GM19455 (cell line): ENCODE measurements around the gene SF3B5.
"Not testable (repeated sequence)": the region's sequence is repeated elsewhere in the genome, so short reads cannot be mapped to it uniquely, and the experiment has no call there.

Source experiments
- ATAC-seq: cut with Tn5 transposase; IDR thresholded peaks from one replicate; pipeline ENCODE4 v1.9.1; 2021; ENCODE audit not compliant: unreplicated experiment

The SF3B5 gene

DNA sequence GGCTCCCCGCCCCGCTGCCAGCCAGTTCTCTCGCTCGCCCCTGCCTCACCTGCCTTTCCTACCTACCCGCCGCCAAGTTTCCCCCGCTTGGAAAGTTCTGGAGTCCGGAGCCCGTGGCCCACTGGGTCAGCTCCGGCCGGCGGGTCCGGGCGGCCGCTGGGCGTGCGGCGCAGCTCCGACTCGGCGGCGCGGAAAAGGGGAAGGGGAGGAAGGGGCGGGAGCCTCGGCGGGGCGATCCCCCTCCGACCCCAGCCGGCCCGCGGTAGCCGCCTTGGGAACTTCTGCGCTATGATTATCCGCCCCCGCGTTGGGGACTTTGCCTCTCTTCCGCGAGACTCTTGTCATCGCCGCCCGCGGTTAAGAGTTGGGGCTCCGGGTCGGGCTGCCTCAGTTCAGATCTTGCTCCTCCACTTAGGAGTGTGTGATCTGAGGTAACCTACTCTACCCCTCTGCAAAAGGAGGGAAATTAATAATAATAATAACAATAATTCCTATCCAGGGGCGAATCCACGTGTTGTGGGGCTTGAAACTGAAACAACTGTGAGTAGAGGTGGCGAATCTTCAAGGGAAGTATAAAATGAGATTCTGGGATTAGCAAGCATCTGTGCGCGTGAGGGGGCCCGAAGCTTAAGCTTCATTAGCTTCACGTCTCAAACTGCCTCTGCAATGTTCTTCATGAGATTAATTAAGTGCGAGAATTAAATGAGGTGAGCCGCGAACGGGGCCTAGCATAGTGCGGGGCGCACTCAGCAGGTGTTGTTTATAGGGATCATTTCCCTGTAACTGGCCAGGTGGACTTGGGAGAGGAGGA lies 30.8 kb downstream of the SF3B5 start:
- ATAC-seq, result peak; percentile 25

DNA sequence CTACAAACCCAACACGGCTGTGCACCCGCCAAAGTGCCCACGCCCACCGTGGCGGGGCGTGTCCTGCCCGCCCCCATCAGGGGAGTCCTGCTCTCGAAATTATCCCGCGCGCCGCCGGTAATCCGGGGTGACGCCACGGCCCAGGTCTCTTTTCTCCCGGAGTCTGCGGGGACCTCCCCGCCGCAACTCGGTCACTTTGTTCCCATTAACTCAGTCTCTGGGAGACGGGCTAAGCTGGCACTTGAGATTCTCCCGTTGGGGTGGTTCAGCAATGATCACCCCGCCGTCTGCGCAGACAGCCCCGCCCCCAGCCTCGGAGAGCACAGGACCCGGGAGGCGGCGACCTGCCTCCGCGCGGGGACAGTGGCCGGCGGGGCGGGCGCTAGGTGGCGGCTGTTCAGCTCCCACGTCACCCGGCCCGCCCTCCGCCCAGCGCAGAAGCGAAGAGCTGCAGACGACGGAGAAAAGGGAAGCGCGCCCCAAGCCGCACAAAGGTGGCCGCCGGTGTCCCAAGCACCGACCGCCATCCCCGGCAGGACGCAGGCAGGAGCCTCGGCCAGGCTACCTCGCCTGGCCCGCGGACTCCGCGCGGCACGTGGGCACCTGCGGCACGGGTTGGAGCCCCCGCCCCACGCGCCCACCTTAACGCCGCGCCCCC lies 31.5 kb downstream of the SF3B5 start:
- ATAC-seq, result peak; percentile 85

DNA sequence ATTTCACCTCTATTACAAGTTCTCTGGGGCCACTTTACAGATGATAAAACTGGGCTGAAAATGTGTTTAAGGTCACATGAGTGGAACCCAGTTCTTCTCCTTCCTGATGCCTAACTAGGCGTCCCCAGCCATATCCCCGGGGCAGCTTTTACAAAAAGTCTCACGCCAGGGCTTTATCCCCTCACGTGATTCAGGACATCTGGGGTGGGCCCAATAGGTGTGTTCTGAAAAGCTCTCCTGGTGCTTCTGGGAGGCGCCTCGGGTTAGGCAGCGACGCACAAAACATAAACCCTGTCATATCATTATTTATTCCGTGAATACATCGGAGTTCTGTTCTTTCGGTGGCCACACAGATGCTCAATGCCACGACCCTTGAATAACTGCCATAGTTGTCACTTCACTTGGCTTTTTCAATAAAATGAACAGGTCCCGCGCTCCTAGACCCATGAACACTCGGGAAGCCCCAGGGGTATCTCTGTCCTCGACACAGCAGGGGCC lies 32.1 kb downstream of the SF3B5 start:
- peak; percentile 0 for ATAC-seq

DNA sequence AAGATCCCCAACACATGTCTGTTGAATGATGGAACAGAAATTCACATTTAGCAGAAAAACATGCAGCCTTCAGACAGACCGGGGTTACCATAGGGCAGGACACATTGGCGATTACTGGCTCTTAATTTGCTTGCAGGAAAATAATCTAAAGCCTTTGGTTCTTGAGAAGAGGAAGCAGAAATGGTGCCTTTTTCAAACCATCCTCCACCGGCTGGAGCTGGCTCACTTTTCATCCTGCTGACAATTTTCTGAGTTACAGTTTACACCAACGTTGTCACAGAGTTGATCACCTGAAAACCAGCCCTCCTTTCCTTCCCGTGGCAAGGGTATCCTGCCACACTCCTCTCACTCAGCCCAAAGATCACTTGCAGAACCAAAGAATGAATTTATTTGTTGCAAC lies 32.6 kb downstream of the SF3B5 start:
- ATAC-seq, result no peak

DNA sequence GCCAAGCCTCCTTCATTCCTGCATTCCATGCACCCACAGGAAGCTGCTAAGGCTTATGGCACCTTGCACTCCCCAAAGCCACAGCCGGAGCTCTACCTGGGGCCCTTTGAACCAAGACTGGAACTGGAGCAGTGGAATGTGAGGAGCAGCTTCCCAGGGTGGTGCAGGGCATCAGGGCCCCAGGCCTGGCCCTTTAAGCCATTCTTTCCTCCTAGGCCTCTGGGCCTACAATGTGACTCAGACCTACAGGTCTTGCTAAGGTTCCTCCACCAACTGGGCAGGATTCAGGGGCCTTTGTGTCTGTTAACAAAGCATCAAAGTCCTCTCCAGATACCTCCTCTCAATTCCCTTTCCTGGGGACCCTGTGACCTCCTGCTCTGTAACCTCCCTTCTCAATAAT lies 36.2 kb downstream of the SF3B5 start:
- no peak for ATAC-seq

DNA sequence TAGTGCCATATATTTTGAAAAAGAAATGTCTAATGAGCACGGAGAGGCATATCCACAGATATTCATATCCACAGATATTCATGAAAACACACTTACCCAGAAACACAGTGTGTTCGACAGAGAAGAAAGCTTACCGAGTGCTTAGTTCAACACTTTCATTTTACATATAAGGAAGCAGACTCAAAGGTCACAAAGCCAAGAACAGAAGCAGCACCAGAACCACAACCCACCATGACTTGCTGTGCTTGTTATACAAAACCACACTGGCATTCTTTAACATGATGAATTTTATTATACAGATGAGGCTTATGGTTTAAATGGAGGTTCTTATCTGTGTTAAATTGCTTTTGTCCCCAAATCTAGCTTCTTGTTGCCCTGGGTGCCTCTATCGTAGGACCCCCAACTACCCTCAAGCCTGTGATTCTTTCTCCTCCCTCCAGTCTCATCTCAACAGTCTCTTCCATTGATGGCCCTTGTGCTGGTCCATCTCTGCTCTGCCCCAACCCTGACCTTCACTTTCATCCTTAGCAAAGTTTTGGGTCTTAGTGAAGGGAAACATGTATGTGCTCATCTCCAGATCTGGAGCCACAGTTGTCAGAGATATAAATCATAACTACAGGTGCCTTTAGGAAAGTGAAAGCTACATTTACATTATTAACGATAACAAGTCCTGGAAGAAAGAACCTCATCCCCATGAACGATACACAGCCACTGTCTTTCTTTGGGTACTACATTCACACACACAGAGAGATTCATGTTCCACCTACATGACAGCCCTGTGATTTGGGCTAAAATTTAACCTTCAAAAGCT lies 40.0 kb downstream of the SF3B5 start:
- ATAC-seq, result peak; percentile 84

DNA sequence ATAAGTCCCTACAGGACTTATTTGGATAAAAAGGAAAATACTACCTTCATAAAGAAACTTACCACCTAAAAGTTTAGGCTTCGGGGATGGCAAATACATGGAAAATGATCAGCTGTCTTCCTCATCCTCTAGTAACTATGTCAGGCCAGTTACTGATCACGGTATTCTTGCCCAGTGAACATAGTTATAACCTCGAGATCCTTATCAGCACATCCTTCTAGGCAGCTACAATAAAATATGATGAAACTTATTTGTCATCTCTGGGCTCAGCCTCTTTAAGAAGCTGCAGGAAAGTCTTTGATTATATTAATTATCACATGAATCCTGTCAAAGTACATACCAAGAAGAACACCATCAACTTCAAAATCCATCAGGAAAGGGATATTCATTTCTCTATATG lies 41.8 kb downstream of the SF3B5 start:
- no peak for ATAC-seq

DNA sequence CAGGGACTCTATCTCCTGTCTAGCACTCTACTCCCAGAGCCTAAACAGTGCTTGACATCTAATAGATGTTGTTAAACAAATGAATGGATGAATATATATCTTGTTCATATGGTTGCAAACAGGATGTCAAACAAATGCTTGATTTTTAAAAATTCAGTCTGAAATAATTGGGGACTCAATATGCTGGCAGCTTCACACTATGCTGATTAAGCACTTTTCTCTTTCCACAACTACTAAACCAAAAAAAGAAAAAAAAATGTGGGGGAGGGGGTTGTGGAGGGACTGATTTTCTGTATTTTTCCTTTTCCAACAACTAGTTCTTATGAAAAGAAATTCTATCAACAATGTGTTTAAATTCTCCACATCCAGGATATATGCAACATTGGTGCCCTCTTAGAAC lies 42.9 kb downstream of the SF3B5 start:
- no peak for ATAC-seq

DNA sequence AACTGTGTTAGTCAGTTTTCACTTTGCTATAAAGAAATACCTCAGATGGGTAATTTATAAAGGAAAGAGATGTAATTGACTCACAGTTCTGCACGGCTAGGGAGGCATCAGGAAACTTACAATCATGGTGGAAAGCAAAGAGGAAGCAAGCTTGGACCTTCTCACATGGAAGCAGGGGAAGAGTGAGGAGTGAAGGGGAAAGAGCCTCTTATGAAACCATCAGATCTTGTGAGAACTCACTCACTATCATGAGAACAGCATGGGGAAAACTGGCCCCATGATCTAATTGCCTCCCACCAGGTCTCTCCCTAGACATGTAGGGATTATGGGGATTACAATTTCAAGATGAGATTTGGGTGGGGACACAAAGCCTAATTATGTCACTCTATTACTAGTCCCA lies 46.0 kb downstream of the SF3B5 start:
- no peak for ATAC-seq

DNA sequence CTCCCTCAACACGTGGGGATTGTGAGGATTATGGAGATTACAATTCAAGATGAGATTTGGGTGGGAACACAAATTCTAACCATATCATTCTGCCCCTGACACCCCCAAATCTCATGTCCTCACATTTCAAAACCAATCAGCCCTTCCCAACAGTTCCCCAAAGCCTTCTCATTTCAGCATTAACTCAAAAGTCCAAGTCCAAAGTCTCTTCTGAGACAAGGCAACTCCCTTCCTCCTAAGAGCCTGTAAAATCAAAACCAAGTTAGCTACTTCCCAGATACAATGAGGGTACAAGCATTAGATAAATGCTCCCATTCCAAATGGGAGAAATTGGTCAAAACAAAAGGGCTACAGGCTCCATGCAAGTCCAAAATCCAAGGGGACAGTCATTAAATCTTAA lies 47.7 kb downstream of the SF3B5 start:
- no peak for ATAC-seq

DNA sequence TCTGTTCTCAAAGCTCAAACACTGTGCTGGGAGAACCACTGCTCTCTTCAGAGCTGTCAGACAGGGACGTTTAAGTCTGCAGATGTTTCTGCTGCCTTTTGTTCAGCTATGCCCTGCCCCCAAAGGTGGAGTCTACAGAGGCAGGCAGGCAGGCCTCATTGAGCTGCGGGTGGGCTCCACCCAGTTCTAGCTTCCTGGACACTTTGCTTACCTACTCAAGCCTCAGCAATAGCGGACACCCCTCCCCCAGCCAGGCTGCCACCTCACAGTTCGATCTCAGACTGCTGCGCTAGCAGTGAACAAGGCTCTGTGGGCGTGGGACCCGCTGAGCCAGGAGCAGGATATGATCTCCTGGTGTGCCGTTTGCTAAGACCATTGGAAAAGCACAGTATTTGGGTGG lies 48.7 kb downstream of the SF3B5 start:
- not testable (repeated sequence) for ATAC-seq

DNA sequence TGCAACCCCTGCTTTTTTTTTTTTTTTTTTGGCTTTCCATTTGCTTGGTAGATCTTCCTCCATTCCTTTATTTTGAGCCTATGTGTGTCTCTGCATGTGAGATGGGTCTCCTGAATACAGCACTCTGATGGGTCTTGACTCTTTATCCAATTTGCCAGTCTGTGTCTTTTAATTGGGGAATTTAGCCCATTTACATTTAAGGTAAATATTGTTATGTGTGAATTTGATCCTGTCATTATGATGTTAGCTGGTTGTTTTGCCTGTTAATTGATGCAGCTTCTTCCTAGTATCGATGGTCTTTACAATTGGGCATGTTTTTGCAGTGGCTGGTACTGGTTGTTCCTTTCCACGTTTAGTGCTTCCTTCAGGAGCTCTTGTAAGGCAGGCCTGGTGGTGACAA lies 50.4 kb downstream of the SF3B5 start:
- not testable (repeated sequence) for ATAC-seq
